ENCODE results near the gene FAM149A. TPM values are rescaled to one million over a fixed set of nuclear protein-coding genes. Genes with fewer than 3 reads are reported as not detected.

Gene FAM149A
- total RNA-seq, 2 donors from 2014 or later = 12.9 to 27.0 TPM

- Histone ChIP-seq H3K4me3 (no peak overlapping the region), H3K9me3 (no peaks in the 10 kb centered on the region), H3K4me1 (replicated peaks) (no peaks in the 10 kb centered on the region), H3K27ac (no peak overlapping the region), H3K27me3 (replicated peaks; ENCODE audit: insufficient read depth) (no peaks in the 10 kb centered on the region), H3K36me3 (no peaks in the 10 kb centered on the region)
- WGBS = 31% methylated on average over 9 of the region's 9 CpGs
- no peak for DNase-seq (ENCODE audit: low spot score)
- peak; percentile 18 to 59 (median 46) for TF ChIP-seq CTCF (IDR thresholded peaks at IDR 0.05)
- TF ChIP-seq POLR2AphosphoS5 (IDR thresholded peaks at IDR 0.05) = no peak
- no peak for TF ChIP-seq POLR2A (IDR thresholded peaks at IDR 0.05)
- intact Hi-C loops (cut with DNase I) = loop anchor here (5.0 kb wide), 1 partner anchor 134 kb away; the partner anchor contains the start of gene TLR3
These were observed 97.2 kb downstream of the FAM149A start for GRCh38 chr4:186201535-186202230.

GRCh38 chr4:186202490-186203140, 98.1 kb downstream of the FAM149A start:
- DNase-seq (ENCODE audit: low spot score) = no peak
- H3K27me3 ChIP-seq (replicated peaks; ENCODE audit: insufficient read depth) = no peaks in the 10 kb centered on the region
- intact Hi-C loops (cut with DNase I) = loop anchor here (5.0 kb wide), 1 partner anchor 135 kb away; the partner anchor contains the start of gene TLR3
- no peak overlapping the region for H3K27ac ChIP-seq
- H3K9me3 ChIP-seq = no peaks in the 10 kb centered on the region
- 90% methylated on average over 8 of the region's 8 CpGs for WGBS
- H3K4me3 ChIP-seq = no peak overlapping the region
- TF ChIP-seq POLR2A (IDR thresholded peaks at IDR 0.05) = no peak
- TF ChIP-seq POLR2AphosphoS5 (IDR thresholded peaks at IDR 0.05) = no peak
- no peak for TF ChIP-seq CTCF (IDR thresholded peaks at IDR 0.05)
- H3K36me3 ChIP-seq = no peaks in the 10 kb centered on the region
- no peaks in the 10 kb centered on the region for H3K4me1 ChIP-seq (replicated peaks)

- no peak for DNase-seq (ENCODE audit: low spot score)
- H3K4me1 ChIP-seq (replicated peaks) = no peaks in the 10 kb centered on the region
- H3K4me3 ChIP-seq = no peak overlapping the region
- intact Hi-C loops (cut with DNase I) = loop anchor here (5.0 kb wide), 1 partner anchor 136 kb away; the partner anchor contains the start of gene TLR3
- TF ChIP-seq POLR2A (IDR thresholded peaks at IDR 0.05) = no peak
- no peak for TF ChIP-seq CTCF (IDR thresholded peaks at IDR 0.05)
- TF ChIP-seq POLR2AphosphoS5 (IDR thresholded peaks at IDR 0.05) = no peak
- 7% methylated on average over 12 of the region's 12 CpGs for WGBS
- no peaks in the 10 kb centered on the region for H3K36me3 ChIP-seq
- no peaks in the 10 kb centered on the region for H3K9me3 ChIP-seq
- peak overlapping the region in 1 of 2 donors; percentile 66 for H3K27ac ChIP-seq
- H3K27me3 ChIP-seq (replicated peaks; ENCODE audit: insufficient read depth) = no peaks in the 10 kb centered on the region
These were observed 98.9 kb downstream of the FAM149A start for GRCh38 chr4:186203406-186203805.

GRCh38 chr4:186204103-186204559, 99.6 kb downstream of the FAM149A start:
- TF ChIP-seq POLR2A (IDR thresholded peaks at IDR 0.05) (no peak), CTCF (IDR thresholded peaks at IDR 0.05) (no peak), POLR2AphosphoS5 (IDR thresholded peaks at IDR 0.05) (no peak)
- Histone ChIP-seq H3K4me3 (peak overlapping the region in 1 of 2 donors; percentile 19), H3K27me3 (replicated peaks; ENCODE audit: insufficient read depth) (no peaks in the 10 kb centered on the region), H3K4me1 (replicated peaks) (no peaks in the 10 kb centered on the region), H3K9me3 (no peaks in the 10 kb centered on the region), H3K27ac (peak overlapping the region in 1 of 2 donors; percentile 66), H3K36me3 (no peaks in the 10 kb centered on the region)
- no peak for DNase-seq (ENCODE audit: low spot score)
- 53% methylated on average over 45 of the region's 45 CpGs for WGBS
- intact Hi-C loops (cut with DNase I) = loop anchor here (5.0 kb wide), 1 partner anchor 137 kb away; the partner anchor contains the start of gene TLR3
